OCI-LY3 (cell line): Measurements from ENCODE around the gene TP53AIP1.

Experiments used
- H2AFZ ChIP-seq: fragments of 200-600, 300-600 bp; shearing (Covaris generic); 2 replicates; pipeline ENCODE4 v1.6.0; 2014; ENCODE audit warnings: antibody characterized with exemption, low read depth, low read length
- H3K27ac ChIP-seq: fragments of 200-600, 300-600 bp; sonication (generic); 2 replicates; pipeline ENCODE4 v1.5.1; 2014; ENCODE audit warnings: mild to moderate bottlenecking, low read length, moderate library complexity, mixed read lengths
- H3K27me3 ChIP-seq: fragments of 200-600, 300-600 bp; sonication (generic); 2 replicates; pipeline ENCODE4 v1.6.1; 2014; ENCODE audit warnings: low read depth, low read length, mixed read lengths
- H3K36me3 ChIP-seq: fragments of 200-600, 300-600 bp; sonication (generic); replicated peaks from 2 replicates; pipeline ENCODE3; 2014; ENCODE audit warnings: low read depth, low read length, mixed read lengths
- H3K4me1 ChIP-seq: fragments of 300-600, 200-600 bp; sonication (generic); 2 replicates; pipeline ENCODE4 v1.6.1; 2014; ENCODE audit warnings: low read length, mixed read lengths
- H3K4me2 ChIP-seq: fragments of 200-600, 300-600 bp; sonication (generic); 2 replicates; pipeline ENCODE4 v1.6.1; 2014; ENCODE audit warnings: low read length, mixed read lengths
- H3K4me3 ChIP-seq: fragments of 300-600, 200-600 bp; sonication (generic); 2 replicates; pipeline ENCODE4 v1.5.1; 2014; ENCODE audit warnings: antibody characterized with exemption, mild to moderate bottlenecking, low read length, moderate library complexity
- H3K79me2 ChIP-seq: fragments of 300-600, 200-600 bp; shearing (Covaris generic); 2 replicates; pipeline ENCODE4 v1.6.1; 2014; ENCODE audit warnings: mild to moderate bottlenecking, low read length, mixed read lengths
- H3K9ac ChIP-seq: fragments of 300-600, 200-600 bp; shearing (Covaris generic); 2 replicates; pipeline ENCODE4 v1.6.0; 2014; ENCODE audit warnings: mild to moderate bottlenecking, low read length, moderate library complexity
- H3K9me3 ChIP-seq: fragments of 200-600, 300-600 bp; shearing (Covaris generic); 2 replicates; pipeline ENCODE4 v1.6.1; 2014; ENCODE audit warnings: low read length, mixed read lengths; ENCODE audit not compliant: insufficient read depth
- H4K20me1 ChIP-seq: fragments of 200-600, 300-600 bp; sonication (generic); 2 replicates; pipeline ENCODE4 v1.6.1; 2016; ENCODE audit warnings: low read length, mixed read lengths; ENCODE audit not compliant: insufficient read depth
- EZH2phosphoT487 ChIP-seq: fragments of 200-600 bp; shearing (Covaris generic); IDR thresholded peaks from 2 replicates; pipeline ENCODE4 v1.6.1; 2018; ENCODE audit warnings: antibody characterized with exemption, mixed run types, low read depth
- TF ChIP-seq, protein P1 (sequence below): fragments of 200-600, 300-600 bp; sonication (generic); IDR thresholded peaks from 2 replicates; pipeline ENCODE4 v1.5.1; 2014; ENCODE audit warnings: antibody characterized with exemption, low read length, low read depth

TP53AIP1 gene

DNA sequence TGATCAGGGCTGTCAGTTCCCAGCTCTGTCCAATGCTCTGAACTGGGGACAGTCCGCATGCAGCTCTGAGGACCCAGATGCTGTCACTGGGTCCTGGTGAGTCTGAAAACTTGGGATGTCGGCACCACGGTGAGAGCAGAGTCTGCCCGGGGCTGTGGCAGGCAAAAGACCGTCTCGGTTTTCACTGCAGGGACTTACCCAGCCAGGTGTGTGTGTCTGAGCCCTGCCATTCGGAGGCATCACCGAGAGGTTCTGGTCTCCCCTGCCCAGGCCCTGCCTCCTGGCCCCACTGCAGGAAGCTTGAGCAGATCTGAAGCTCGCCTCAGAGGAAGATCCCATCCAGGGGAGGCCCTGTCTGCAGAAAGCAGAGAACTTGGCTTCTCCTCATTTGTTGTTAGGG, 5.2 kb downstream of the TP53AIP1 start:
- no peak overlapping the region for H3K4me2 ChIP-seq
- H2AFZ ChIP-seq, result no peak overlapping the region
- H3K4me3 ChIP-seq, result no peak overlapping the region
- H3K79me2 ChIP-seq, result no peaks in the 10 kb centered on the region
- H3K9ac ChIP-seq, result no peak overlapping the region
- peaks cover 3% of the 10 kb centered on the region; the same call in 1 of the 2 replicates for H3K4me1 ChIP-seq
- H3K9me3 ChIP-seq, result no peaks in the 10 kb centered on the region
- no peak overlapping the region for H3K27ac ChIP-seq
- H4K20me1 ChIP-seq, result no peaks in the 10 kb centered on the region
- H3K27me3 ChIP-seq, result 0 out of 2 replicates have a peak, but pooled peaks cover 3% of the 10 kb centered on the region
- TF ChIP-seq EZH2phosphoT487, result no peak
- TF ChIP-seq, protein P1, sequence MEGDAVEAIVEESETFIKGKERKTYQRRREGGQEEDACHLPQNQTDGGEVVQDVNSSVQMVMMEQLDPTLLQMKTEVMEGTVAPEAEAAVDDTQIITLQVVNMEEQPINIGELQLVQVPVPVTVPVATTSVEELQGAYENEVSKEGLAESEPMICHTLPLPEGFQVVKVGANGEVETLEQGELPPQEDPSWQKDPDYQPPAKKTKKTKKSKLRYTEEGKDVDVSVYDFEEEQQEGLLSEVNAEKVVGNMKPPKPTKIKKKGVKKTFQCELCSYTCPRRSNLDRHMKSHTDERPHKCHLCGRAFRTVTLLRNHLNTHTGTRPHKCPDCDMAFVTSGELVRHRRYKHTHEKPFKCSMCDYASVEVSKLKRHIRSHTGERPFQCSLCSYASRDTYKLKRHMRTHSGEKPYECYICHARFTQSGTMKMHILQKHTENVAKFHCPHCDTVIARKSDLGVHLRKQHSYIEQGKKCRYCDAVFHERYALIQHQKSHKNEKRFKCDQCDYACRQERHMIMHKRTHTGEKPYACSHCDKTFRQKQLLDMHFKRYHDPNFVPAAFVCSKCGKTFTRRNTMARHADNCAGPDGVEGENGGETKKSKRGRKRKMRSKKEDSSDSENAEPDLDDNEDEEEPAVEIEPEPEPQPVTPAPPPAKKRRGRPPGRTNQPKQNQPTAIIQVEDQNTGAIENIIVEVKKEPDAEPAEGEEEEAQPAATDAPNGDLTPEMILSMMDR, result no peak
- H3K36me3 ChIP-seq, result no peaks in the 10 kb centered on the region

DNA sequence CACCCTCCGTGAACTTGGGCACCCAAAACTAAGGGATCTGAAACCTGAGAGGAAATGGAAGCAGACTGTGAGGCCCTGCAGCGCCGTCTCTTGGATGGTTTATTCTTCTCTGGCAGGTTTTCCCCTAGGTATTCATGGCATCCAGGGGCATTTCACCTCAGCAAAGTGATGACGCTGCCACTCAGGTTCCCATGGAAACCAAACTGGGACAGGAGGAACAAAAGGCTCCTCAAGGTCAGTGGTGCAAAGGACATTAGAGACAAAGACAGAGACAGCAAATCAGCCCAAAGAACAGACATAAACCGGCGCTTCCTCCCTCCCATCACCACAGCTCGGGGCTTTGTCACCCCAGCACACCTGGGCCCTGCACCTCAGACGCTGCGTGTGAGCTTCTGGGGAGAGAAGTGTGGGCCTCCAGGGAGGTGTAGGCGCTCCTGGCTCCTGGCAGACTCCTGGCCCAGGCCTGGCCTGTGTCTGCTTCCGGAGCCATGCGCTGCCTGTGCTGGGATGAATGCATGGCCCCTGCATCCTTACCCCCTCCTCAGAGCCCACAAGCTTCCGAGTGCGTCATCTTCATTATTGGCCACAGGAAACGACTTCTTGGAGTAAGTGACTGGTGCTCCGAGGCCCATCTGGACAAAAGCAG, 5.9 kb downstream of the TP53AIP1 start:
- H3K4me2 ChIP-seq, result no peak overlapping the region
- no peaks in the 10 kb centered on the region for H3K79me2 ChIP-seq
- TF ChIP-seq, protein P1, result no peak
- no peak for TF ChIP-seq EZH2phosphoT487
- H3K27ac ChIP-seq, result no peak overlapping the region
- no peak overlapping the region for H3K9ac ChIP-seq
- no peaks in the 10 kb centered on the region for H4K20me1 ChIP-seq
- H3K4me1 ChIP-seq, result peaks cover 3% of the 10 kb centered on the region; the same call in 1 of the 2 replicates
- H2AFZ ChIP-seq, result no peak overlapping the region
- no peaks in the 10 kb centered on the region for H3K36me3 ChIP-seq
- no peaks in the 10 kb centered on the region for H3K9me3 ChIP-seq
- H3K4me3 ChIP-seq, result no peak overlapping the region
- 0 out of 2 replicates have a peak, but pooled peaks cover 3% of the 10 kb centered on the region for H3K27me3 ChIP-seq

DNA sequence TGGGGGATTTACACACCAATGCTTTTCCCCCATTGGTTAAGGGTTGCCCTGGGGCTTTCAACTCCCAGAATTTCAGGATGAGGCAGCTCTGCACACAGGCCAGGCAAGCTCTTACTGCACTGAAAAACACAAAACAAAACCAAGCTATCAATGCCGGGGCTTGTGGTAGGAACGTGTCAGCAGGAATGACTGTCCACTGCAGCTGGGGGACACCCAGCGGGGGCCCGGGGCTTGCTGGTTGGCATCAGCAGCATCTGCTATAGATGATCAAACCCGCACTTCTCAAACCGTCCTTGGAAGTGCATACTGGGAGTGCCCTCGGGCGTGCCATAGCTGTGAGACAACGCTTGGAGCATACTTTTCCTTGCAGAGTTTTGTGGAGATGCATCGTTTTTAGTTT, 7.7 kb downstream of the TP53AIP1 start:
- Histone ChIP-seq H3K4me2 (no peak overlapping the region), H3K4me1 (peaks cover 8% of the 10 kb centered on the region), H3K9ac (no peak overlapping the region), H3K27ac (no peak overlapping the region), H3K27me3 (0 out of 2 replicates have a peak, but pooled peaks cover 3% of the 10 kb centered on the region), H3K79me2 (no peaks in the 10 kb centered on the region), H3K9me3 (no peaks in the 10 kb centered on the region), H3K4me3 (no peak overlapping the region), H2AFZ (no peak overlapping the region), H4K20me1 (no peaks in the 10 kb centered on the region), H3K36me3 (no peaks in the 10 kb centered on the region)
- TF ChIP-seq, protein P1, result no peak
- no peak for TF ChIP-seq EZH2phosphoT487

DNA sequence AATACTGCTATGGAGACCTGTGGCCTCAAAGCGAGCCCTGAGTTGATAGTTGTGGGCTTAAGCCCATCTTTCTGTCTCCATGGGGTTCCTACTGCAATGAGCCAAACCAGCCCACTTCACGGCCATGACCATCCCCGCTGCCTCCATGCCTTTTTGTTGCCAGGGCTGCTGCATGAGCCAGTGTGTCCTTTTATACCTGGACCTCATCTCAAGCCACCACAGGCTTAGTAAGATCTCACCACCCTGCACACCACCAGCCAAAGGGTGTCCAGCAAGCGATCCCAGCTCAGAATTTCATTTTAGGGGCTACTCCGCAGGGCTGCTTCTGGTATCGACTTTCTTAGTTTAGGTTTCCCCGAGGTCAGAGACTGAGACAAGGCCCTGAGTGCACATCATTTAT, 8.3 kb downstream of the TP53AIP1 start:
- H3K9me3 ChIP-seq, result no peaks in the 10 kb centered on the region
- no peak overlapping the region for H3K4me3 ChIP-seq
- H3K4me2 ChIP-seq, result no peak overlapping the region
- H3K4me1 ChIP-seq, result peaks cover 13% of the 10 kb centered on the region
- no peak overlapping the region for H2AFZ ChIP-seq
- no peaks in the 10 kb centered on the region for H3K79me2 ChIP-seq
- TF ChIP-seq, protein P1, result no peak
- TF ChIP-seq EZH2phosphoT487, result no peak
- H3K9ac ChIP-seq, result no peak overlapping the region
- no peaks in the 10 kb centered on the region for H3K27me3 ChIP-seq
- no peaks in the 10 kb centered on the region for H3K36me3 ChIP-seq
- no peak overlapping the region for H3K27ac ChIP-seq
- no peaks in the 10 kb centered on the region for H4K20me1 ChIP-seq
